K562 (cell line): ENCODE measurements around the gene ARHGAP28. TPM values are rescaled to one million over a fixed set of nuclear protein-coding genes. Genes with fewer than 3 reads are reported as not detected.

Source experiments
- ATAC-seq: fragments of 200-7000 bp; cut with Tn5 transposase; 3 replicates; pipeline ENCODE4 v1.9.1; 2020; ENCODE audit warnings: moderate library complexity
- BruUV-seq: library from RNA; stranded (reverse); fragments of 400-500 nt; replicated peaks from 2 replicates; lab custom pipeline; 2021; lab: Mats Ljungman, UMichigan
- CTCF ChIA-PET: fragments of 300-600 bp; formaldehyde crosslinking; extraction: SDS; loops from one replicate; lab custom pipeline; 2021; ENCODE audit warnings: low intra/inter-chr PET ratio; lab: Yijun Ruan, JAX
- POLR2A ChIA-PET: fragments of 300-600, 350-650 bp; sonication (Branson Sonifier 250); formaldehyde crosslinking; extraction: SDS; loops from one replicate; lab custom pipeline; 2021; ENCODE audit warnings: antibody characterized with exemption, inconsistent platforms; lab: Yijun Ruan, JAX
- DNase-seq, 4 experiments: peaks; one replicate each; pipeline versions ENCODE4 v3.0.0 to v3.0.0-alpha.2; 2011 to 2018; ENCODE audit warnings: low spot score in 3 of 4, mixed read lengths in 3 of 4; ENCODE audit errors: extremely low read depth in 1 of 4
- FAIRE-seq: peaks from 2 replicates; lab custom pipeline; 2011; peaks lifted over from hg19 to GRCh38; lab: Jason Lieb, UNC
- H2AFZ ChIP-seq: 2 replicates; pipeline ENCODE4 v1.6.0; 2011; ENCODE audit warnings: low read depth, low read length, control low read depth, inconsistent platforms
- H3K27ac ChIP-seq: fragments of 200-600 bp; 3 replicates; pipeline ENCODE4 v1.8.0; 2011; ENCODE audit warnings: low read depth, mild to moderate bottlenecking, control low read depth, inconsistent platforms, low read length, moderate library complexity, mixed read lengths; ENCODE audit errors: extremely low read depth
- H3K27me3 ChIP-seq, 2 experiments: fragments of 300-600 bp in 1 of 2; 2 replicates in 1 of 2; 3 replicates in 1 of 2; pipeline versions ENCODE4 v1.6.0 to v1.8.0; 2011; ENCODE audit warnings: inconsistent platforms in 2 of 2, low read length in 2 of 2, mild to moderate bottlenecking in 1 of 2, mixed read lengths in 1 of 2, moderate library complexity in 1 of 2; ENCODE audit not compliant: control insufficient read depth in 2 of 2, insufficient read depth in 2 of 2
- H3K36me3 ChIP-seq: fragments of 300-600 bp; 3 replicates; pipeline ENCODE4 v1.8.0; 2011; ENCODE audit warnings: mild to moderate bottlenecking, low read length, inconsistent platforms; ENCODE audit not compliant: control insufficient read depth, insufficient read depth
- H3K4me1 ChIP-seq, 2 experiments: fragments of 200-600 bp in 1 of 2; replicated peaks in 1 of 2; 2 replicates in 1 of 2; 3 replicates in 1 of 2; pipeline versions ENCODE4 v1.5.1 to v1.8.0; 2011; ENCODE audit warnings: inconsistent platforms in 2 of 2, low read length in 2 of 2, mild to moderate bottlenecking in 1 of 2, mixed read lengths in 1 of 2, moderate library complexity in 1 of 2; ENCODE audit not compliant: control insufficient read depth in 2 of 2, insufficient read depth in 2 of 2
- H3K4me2 ChIP-seq: 2 replicates; pipeline ENCODE4 v1.6.1; 2011; ENCODE audit warnings: low read length, control low read depth, inconsistent platforms, mixed read lengths; ENCODE audit not compliant: insufficient read depth
- H3K4me3 ChIP-seq: fragments of 200-600 bp; sonication (generic), shearing (Covaris generic); 2 replicates; pipeline ENCODE4 v1.5.1; 2016; ENCODE audit warnings: control low read depth, inconsistent platforms
- H3K79me2 ChIP-seq: fragments of 200-600 bp; 3 replicates; pipeline ENCODE4 v1.8.0; 2011; ENCODE audit warnings: low read length, inconsistent platforms; ENCODE audit not compliant: control insufficient read depth, insufficient read depth
- H3K9ac ChIP-seq, 2 experiments: 2 replicates each; pipeline versions ENCODE4 v1.6.0 to v1.6.1; 2011; ENCODE audit warnings: low read depth in 2 of 2, low read length in 2 of 2, control low read depth in 1 of 2, inconsistent platforms in 1 of 2, mild to moderate bottlenecking in 1 of 2, mixed read lengths in 1 of 2; ENCODE audit not compliant: insufficient read depth in 1 of 2
- H3K9me1 ChIP-seq: one replicate; pipeline ENCODE4 v1.6.0; 2011; ENCODE audit warnings: inconsistent platforms, mild to moderate bottlenecking, low read length, moderate library complexity; ENCODE audit not compliant: control insufficient read depth, insufficient read depth
- H3K9me3 ChIP-seq: replicated peaks from 2 replicates; pipeline ENCODE4 v1.5.1; 2011; ENCODE audit warnings: low read depth, low read length, inconsistent platforms; ENCODE audit not compliant: control insufficient read depth, insufficient read depth
- H4K20me1 ChIP-seq: replicated peaks from 2 replicates; pipeline ENCODE4 v1.6.1; 2011; ENCODE audit warnings: low read length, inconsistent platforms, mixed read lengths; ENCODE audit not compliant: control insufficient read depth, insufficient read depth
- KDM1A ChIP-seq, 2 experiments: fragments of 450-650 bp; IDR thresholded peaks; 2 replicates each; pipeline ENCODE4 v1.6.1; 2016; ENCODE audit warnings: mild to moderate bottlenecking in 2 of 2
- MAFK ChIP-seq: IDR thresholded peaks from 2 replicates; pipeline ENCODE4 v1.6.1; 2011; ENCODE audit warnings: low read length, improper control_type of control experiment
- WGBS: fragments of 100-300 bp; shearing (Covaris generic); methylation state at CpG from one replicate; pipeline ENCODE4 v1.1.6; 2016; ENCODE audit warnings: low coverage, mixed read lengths; ENCODE audit not compliant: insufficient coverage; ENCODE audit errors: missing lambda C conversion rate; 5-methylcytosine and 5-hydroxymethylcytosine counted together
- in situ Hi-C: fragments of 300-500 bp; cut with MboI; formaldehyde crosslinking; loops from 4 replicates; pipeline ENCODE4 v1.15.0; 2018; ENCODE audit warnings: inconsistent platforms, mixed read lengths
- intact Hi-C: fragments of 100-400 bp; cut with micrococcal nuclease; formaldehyde crosslinking; loops from 2 replicates; pipeline ENCODE4 v1.14.2; 2022
- polyA plus RNA-seq, 8 experiments: library from polyadenylated mRNA; depleted of rRNA in 4 of 8; stranded (reverse) in 5 of 8; unstranded in 3 of 8; fragments of >200 nt; fragmentation: Nextera tagmentation in 2 of 8; fragmentation: Illumina TruSeq in 1 of 8; extraction: Ambion mirVana in 2 of 8; extraction: Trizol in 1 of 8; gene quantifications; 2 replicates each; pipeline versions ENCODE4 v1.2.1 to v1.2.3, GENCODE V29; 2011 to 2014; ENCODE audit warnings: inconsistent platforms in 1 of 8, missing spikeins in 1 of 8
- total RNA-seq, 7 experiments: library from RNA; depleted of rRNA in 6 of 7; stranded (reverse); fragments of >200 nt in 6 of 7; fragmentation: Illumina TruSeq in 2 of 7; extraction: Trizol in 2 of 7; gene quantifications; 2 replicates each; pipeline versions ENCODE4 v1.2.1 to v1.2.3, GENCODE V29; 2011 to 2021; ENCODE audit warnings: low replicate concordance in 1 of 7
- TF ChIP-seq, protein P1 (sequence below): fragments of 250-450 bp; sonication (Bioruptor Pico); IDR thresholded peaks from 2 replicates; pipeline ENCODE4 v1.9.0; 2021; ENCODE audit warnings: mild to moderate bottlenecking
- TF ChIP-seq, protein P2 (sequence below): sonication (generic); formaldehyde crosslinking; IDR thresholded peaks from 2 replicates; pipeline ENCODE4 v1.8.0; 2022; ENCODE audit warnings: mild to moderate bottlenecking, missing genetic modification reagents

Gene ARHGAP28
- total and polyA plus RNA-seq, 9 of the 15 experiments (the other 6 are each of a cell fraction or from before 2014, with no cell fraction given), result 0.93 to 5.9 (median 5.0) TPM

GRCh38 chr18:6785411-6785810, 55.9 kb downstream of the ARHGAP28 start:
- 0 out of 2 replicates have a peak, but pooled peaks cover 2% of the 10 kb centered on the region for H3K9me3 ChIP-seq
- no TSS peak for BruUV-seq
- ChIA-PET POLR2A (no interaction called here), CTCF (no interaction called here)
- no peak overlapping the region for H3K4me3 ChIP-seq
- H3K9me1 ChIP-seq, result no peaks in the 10 kb centered on the region
- H3K4me2 ChIP-seq, result no peak overlapping the region
- no peak overlapping the region for H3K27ac ChIP-seq
- peaks cover 3 to 4% of the 10 kb centered on the region in 2 experiments; a peak in 2 of 5 replicates for H3K4me1 ChIP-seq
- no peaks in the 10 kb centered on the region; a peak in 1 of 5 replicates for H3K27me3 ChIP-seq
- TF ChIP-seq KDM1A (IDR thresholded peaks at IDR 0.05) (no peak), MAFK (no peak)
- TF ChIP-seq, protein P1, sequence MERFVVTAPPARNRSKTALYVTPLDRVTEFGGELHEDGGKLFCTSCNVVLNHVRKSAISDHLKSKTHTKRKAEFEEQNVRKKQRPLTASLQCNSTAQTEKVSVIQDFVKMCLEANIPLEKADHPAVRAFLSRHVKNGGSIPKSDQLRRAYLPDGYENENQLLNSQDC (CRISPR knock-in tag), result no peak
- TF ChIP-seq, protein P2, sequence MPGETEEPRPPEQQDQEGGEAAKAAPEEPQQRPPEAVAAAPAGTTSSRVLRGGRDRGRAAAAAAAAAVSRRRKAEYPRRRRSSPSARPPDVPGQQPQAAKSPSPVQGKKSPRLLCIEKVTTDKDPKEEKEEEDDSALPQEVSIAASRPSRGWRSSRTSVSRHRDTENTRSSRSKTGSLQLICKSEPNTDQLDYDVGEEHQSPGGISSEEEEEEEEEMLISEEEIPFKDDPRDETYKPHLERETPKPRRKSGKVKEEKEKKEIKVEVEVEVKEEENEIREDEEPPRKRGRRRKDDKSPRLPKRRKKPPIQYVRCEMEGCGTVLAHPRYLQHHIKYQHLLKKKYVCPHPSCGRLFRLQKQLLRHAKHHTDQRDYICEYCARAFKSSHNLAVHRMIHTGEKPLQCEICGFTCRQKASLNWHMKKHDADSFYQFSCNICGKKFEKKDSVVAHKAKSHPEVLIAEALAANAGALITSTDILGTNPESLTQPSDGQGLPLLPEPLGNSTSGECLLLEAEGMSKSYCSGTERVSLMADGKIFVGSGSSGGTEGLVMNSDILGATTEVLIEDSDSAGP, result no peak
- H3K79me2 ChIP-seq, result no peaks in the 10 kb centered on the region
- no peak for DNase-seq
- no peaks in the 10 kb centered on the region for H3K36me3 ChIP-seq
- no peak overlapping the region for H3K9ac ChIP-seq
- FAIRE-seq, result no peak
- H4K20me1 ChIP-seq, result no peaks in the 10 kb centered on the region
- H2AFZ ChIP-seq, result no peak overlapping the region
- in situ Hi-C loops, result no loop called here
- intact Hi-C loops, result no loop called here
- WGBS, result 8% methylated on average over 3 of the region's 3 CpGs
- no peak for ATAC-seq
